HG02852 (cell line): ENCODE measurements around the gene RBM33.

ENCODE experiments used
- ATAC-seq: cut with Tn5 transposase; IDR thresholded peaks from one replicate; pipeline ENCODE4 v1.9.1; 2021; ENCODE audit warnings: mild to moderate bottlenecking, moderate library complexity; ENCODE audit not compliant: unreplicated experiment

Gene RBM33

DNA sequence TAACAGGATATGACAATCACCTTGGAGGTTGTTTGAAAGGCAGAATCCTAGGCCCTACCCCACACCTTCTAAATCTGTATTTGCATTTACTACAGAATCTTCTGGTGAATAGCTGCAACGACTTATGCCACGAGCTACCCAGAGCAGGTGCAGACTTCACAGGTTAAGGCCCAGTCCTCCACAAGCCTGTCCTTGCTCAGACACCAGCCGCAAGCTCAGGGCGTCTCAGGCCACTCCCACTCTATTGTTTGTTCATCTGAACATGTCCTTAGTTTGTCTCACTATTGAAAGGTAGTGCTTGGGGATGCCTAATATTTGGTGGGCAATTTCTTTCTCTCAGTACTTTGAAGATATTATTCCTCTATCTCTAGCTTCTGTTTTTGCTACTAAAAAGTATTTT, 18.9 kb upstream of the RBM33 start:
- ATAC-seq: no peak

GRCh38 chr7:155629171-155629570, 15.3 kb upstream of the RBM33 start:
- ATAC-seq: no peak

GRCh38 chr7:155631155-155631554, 13.3 kb upstream of the RBM33 start:
- no peak for ATAC-seq

- ATAC-seq: no peak
Measured at GRCh38 chr7:155635817-155636216, 8.6 kb upstream of the RBM33 start.

DNA sequence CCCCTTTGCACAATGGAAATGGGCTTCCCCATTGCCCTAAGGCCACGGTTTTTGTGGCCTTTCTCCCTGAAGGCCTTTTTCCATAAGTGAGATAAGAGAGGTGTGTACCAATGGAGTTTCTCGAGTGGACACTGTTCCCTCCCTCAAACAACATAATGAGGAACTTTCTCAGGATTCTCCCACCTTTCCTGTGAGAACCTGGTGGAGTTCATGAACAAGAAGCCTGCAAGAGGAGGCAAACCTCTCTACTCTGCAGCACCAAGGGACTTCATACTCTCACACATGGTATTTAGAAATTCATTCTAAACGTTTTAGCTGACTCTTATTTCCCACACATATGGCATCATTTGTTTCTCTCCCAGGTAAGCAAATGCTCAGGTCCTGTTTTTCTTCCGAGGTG, 7.3 kb upstream of the RBM33 start:
- ATAC-seq: no peak

DNA sequence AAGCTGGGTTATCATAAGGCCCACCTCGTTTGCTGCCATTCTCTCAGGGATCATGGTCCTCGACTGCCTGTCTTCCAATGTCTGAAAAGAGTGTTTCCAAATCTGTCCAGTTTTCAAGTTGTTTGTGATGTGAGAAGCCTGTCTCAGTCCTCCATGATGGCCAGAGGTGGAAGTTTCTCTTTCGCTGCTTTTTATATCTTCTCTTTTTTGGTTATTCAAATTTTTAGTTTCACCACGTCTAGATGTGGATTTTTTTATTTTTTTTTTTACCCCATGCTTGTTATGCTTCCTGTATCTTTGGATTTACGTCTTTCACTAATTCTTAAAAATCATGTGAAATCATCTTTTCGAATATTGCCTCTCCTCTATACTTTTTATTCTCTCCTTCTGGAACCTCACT, 6.1 kb upstream of the RBM33 start:
- no peak for ATAC-seq

- no peak for ATAC-seq
Measured at GRCh38 chr7:155639958-155640520, 4.4 kb upstream of the RBM33 start.

- ATAC-seq: no peak
Measured at GRCh38 chr7:155640629-155641028, 3.8 kb upstream of the RBM33 start.

GRCh38 chr7:155643804-155644177, 670 bp upstream of the RBM33 start:
- ATAC-seq: no peak

DNA sequence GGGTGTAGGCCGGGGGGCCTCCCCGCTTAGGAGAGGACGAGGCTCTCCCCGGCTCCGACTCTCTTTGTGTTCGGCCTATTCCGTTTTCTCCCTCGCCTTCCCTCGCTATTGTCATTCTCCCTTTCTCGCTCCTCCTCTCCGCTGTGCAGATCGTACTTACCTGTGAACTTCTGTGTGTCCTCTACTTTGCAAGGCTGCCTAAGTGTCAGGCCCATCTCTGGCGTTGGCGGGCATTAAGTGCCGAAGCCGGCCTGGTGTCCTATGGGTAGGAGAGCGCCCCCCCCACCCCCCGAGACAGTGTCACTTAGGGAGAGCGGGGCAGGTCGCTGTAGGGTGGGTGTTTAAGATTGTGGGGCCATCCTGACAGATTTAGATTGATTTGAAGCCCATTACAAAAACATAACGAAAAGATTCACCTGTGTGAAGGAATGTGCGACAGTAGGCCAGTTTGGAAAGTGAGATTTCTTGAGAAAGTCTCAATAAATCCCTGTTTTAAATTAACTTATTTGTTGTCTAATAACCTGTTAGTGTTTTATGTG, 579 bp downstream of the RBM33 start:
- peak; percentile 42 for ATAC-seq

- no peak for ATAC-seq
Measured at GRCh38 chr7:155645662-155646061, 1.2 kb downstream of the RBM33 start.

DNA sequence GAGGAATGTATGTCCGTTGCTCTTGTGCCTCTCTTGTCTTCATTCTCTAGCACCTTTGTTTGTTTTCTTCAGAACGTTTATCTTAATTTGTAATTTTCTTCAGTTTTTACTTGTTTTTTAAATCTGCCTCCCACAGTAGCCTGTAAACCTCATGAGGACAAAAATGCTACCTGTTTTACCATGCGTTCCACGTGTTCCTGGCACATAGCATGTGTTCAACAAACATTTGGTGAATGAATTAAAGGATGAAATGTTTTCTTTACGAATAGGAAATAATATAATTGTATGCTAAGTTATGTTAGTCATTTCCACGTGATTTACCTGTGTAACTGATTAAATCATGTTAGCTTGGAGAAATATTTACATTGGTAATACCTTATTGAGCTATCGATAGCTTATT, 2.2 kb downstream of the RBM33 start:
- ATAC-seq: no peak

DNA sequence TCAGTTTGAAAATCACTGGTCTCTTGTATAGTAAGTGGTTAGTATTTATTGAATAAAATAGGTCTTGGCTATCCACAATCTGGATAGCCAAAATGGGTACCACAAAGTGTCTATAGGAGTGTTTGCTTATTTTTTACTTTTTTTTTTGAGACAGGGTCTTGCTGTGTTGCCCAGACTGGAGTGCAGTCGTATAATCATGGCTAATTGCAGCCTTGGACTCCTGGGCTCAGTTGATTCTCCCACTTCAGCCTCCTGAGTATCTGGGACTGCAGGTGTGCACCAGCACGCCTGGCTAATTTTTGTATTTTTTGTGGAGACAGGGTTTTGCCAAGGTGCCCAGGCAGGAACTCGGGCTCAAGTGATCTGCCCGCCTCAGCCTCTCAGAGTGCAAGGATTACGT, 2.8 kb downstream of the RBM33 start:
- no peak for ATAC-seq

DNA sequence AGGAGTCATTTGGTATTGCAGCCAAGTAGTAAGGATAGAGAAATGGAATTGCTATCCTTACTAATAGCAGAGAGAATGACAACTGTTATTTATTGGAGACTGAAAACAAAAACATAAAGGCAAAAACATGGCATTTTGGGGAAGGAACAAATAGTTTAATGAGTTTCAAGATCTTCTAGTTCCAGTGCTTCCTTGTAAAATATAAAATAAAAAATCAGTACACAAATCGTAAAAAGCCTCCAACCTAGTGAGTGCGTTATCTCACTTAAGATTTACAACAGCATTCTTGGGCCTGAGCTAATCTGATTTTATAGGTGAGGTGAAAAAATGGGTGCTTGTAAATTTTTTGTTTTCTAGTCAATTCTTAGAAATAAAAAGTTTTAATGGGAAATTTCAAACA, 3.3 kb downstream of the RBM33 start:
- no peak for ATAC-seq

GRCh38 chr7:155648752-155649339, 4.4 kb downstream of the RBM33 start:
- ATAC-seq: no peak

DNA sequence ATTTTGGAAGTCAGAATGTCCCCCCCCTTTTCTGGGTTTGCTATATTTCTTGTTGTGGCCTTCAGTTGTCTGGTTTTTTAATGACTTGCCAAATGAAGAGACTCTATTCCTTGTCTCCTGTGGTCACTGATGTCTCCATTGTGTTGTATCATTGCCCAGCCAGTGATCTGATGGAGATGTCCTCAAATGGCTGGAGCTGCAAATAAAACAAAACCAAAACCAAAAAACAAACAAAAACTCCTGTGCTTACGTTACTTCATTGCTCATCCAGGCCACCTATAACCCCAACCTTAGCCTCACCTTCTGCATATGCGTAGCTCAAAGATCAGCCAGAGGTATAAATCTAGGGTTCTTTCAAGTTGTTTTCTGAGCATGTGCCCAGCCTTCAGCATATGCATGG, 5.1 kb downstream of the RBM33 start:
- no peak for ATAC-seq

DNA sequence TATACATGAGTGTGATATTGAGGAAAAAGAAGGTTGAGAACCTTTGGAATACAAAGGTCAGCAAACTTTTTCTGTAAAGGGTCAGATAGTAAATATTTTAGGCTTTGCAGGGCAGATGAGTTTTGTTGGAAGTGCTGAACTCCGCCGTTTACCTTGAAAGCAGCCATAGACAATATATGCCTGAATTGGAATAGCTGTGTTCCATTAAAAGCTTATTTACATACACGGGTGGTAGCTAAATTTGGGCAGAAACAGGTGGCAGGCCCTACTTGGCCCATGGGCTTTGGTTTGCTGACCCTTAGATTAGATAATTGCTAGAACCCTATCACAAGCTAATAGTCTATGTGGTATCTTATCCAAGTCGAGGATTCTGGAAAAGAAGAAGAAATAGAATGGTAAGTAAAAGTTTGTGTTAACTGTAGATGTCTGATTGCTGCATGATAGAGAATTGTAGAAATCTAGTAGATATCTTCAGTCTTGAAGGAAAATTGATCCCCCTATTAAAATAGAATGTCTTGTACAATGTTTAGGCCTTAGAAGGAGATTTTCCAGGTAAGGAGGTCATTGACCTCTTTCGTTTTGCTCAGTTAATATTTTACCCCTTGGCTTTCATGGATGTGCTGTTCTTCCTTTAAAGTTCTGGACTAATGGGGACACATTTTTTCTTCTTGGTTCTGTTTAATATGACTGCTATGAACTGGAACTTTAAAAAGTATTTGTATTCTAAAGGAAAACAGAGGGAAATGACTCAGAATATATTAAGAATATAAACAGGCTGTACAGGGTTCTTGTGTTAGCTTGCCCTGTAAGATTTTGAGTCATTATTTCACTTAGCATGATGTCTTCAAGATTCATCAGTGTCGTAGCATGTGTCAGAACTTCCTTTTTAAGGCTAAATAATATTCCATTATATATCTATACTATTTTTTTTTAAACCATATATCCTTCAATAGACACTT, 8.0 kb downstream of the RBM33 start:
- no peak for ATAC-seq

GRCh38 chr7:155653803-155654202, 9.3 kb downstream of the RBM33 start:
- no peak for ATAC-seq

- ATAC-seq: no peak
Measured at GRCh38 chr7:155656891-155657290, 12.4 kb downstream of the RBM33 start.

GRCh38 chr7:155660059-155660757, 15.7 kb downstream of the RBM33 start:
- ATAC-seq: peak; percentile 81

DNA sequence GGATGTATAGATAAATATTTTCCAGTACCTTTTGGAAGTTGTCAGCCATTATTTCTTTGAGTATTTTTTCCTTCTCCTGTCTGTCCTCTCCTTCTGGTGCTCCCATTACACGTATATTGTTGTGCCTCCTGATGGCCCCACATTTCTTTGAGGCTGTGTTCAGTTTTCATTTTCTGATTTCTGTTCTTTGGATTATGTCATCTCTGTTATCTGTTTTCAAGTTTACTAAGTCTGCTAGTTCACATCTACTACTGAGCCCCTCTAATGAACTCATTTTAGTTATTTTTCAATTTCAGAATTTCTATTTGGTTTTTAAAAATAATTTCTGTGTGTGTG, 16.3 kb downstream of the RBM33 start:
- ATAC-seq: peak; percentile 80
